Measurements from ENCODE around the gene IFNA17. TPM values are rescaled to one million over a fixed set of nuclear protein-coding genes. Genes with fewer than 3 reads are reported as not detected.

IFNA17 gene
- total RNA-seq, result not detected
- polyA plus RNA-seq, result not detected
- not detected for total RNA-seq

DNA sequence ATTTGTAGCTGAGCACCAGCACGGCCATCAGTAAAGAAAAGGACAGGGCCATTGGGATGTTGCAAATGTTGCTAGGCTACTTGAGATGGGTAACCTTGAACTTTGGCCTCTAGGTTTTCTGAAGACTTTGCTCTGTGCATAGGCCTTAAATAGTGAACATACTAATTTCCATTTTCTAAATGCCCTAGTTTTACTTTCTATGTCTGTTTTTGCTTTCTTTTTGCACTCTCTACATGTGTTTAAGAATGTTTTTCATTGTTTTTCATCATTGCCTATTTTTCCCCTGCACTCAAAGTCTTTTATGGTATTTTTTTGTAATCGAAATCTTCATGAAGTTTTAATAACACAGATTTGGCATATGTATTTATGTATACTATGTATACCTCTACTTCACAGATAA, at the start of gene IFNA17:
TSS of gene IFNA17 (minus strand) at position 101 of the 400 bp plus-strand sequence. CDS start at position 52, 49 bp downstream.
- no peaks in the 10 kb centered on the region for H3K36me3 Mint-ChIP-seq
- ChIA-PET POLR2A (no interaction called here), CTCF (interaction anchor here (0.7 kb wide), 1 partner anchor 97 kb away, joined by 4 read pairs; no protein-coding TSS in a partner anchor)
- Histone ChIP-seq H3K36me3 (ENCODE audit: control insufficient read depth in 2 of 3, insufficient read depth in 3 of 3, low read length in 3 of 3) (no peaks in the 10 kb centered on the region), H3K27ac (ENCODE audit: low read depth, low read length) (no peak within 1 kb of the TSS), H3K4me3 (ENCODE audit: low read length) (no peak within 1 kb of the TSS), H3K27me3 (ENCODE audit: control insufficient read depth in 2 of 2, insufficient read depth in 2 of 2, low read length in 2 of 2) (no peaks in the 10 kb centered on the region), H3K4me1 (ENCODE audit: control insufficient read depth in 2 of 2, insufficient read depth in 2 of 2, low read length in 2 of 2) (no peaks in the 10 kb centered on the region), H3K9me3 (ENCODE audit: control insufficient read depth in 2 of 3, low read length in 3 of 3) (no peaks in the 10 kb centered on the region)
- DNase-seq, result no peak
- H3K4me1 Mint-ChIP-seq, result no peaks in the 10 kb centered on the region
- H3K9me3 Mint-ChIP-seq, result no peaks in the 10 kb centered on the region
- intact Hi-C loops (cut with micrococcal nuclease), result no loop called here
- H3K27ac Mint-ChIP-seq, result no peak within 1 kb of the TSS
- no peak for ATAC-seq
- peaks cover 0 to 21% (median 11%) of the 10 kb centered on the region in 5 donors for H3K27me3 Mint-ChIP-seq
- H3K4me3 Mint-ChIP-seq, result no peak within 1 kb of the TSS

DNA sequence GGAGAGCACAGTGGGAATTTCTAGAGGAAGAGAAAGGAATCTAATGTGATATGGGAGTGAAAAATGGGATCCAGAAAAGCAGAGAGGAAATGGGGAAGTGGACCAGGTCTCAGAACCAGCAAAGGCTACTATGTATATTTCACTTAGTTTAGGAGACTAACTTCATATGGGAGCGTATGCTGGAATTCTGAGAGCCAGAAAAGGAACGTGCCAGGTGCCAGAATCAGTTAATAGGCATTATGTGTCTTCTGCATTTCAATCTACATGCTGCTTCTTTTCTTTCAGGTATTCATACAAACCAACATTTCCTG, 40.3 kb upstream of the IFNA17 start:
- H3K27me3 ChIP-seq (ENCODE audit: control insufficient read depth in 2 of 2, insufficient read depth in 2 of 2, low read length in 2 of 2), result no peaks in the 10 kb centered on the region
- CTCF ChIA-PET, result no interaction called here
- DNase-seq (no peak), ATAC-seq (no peak)
- Mint-ChIP-seq H3K4me3 (no peak overlapping the region), H3K9me3 (peaks cover 0 to 12% (median 0%) of the 10 kb centered on the region in 11 donors), H3K4me1 (peaks cover 0 to 4% (median 0%) of the 10 kb centered on the region in 7 donors), H3K27me3 (peaks cover 3 to 43% (median 23%) of the 10 kb centered on the region in 5 donors), H3K36me3 (no peaks in the 10 kb centered on the region), H3K27ac (no peak overlapping the region)
- no peak overlapping the region for H3K4me3 ChIP-seq (ENCODE audit: low read length)
- intact Hi-C loops (cut with micrococcal nuclease), result no loop called here
- H3K4me1 ChIP-seq (ENCODE audit: control insufficient read depth in 2 of 2, insufficient read depth in 2 of 2, low read length in 2 of 2), result no peaks in the 10 kb centered on the region
- no peaks in the 10 kb centered on the region for H3K9me3 ChIP-seq (ENCODE audit: control insufficient read depth in 2 of 3, low read length in 3 of 3)
- H3K36me3 ChIP-seq (ENCODE audit: control insufficient read depth in 2 of 3, insufficient read depth in 3 of 3, low read length in 3 of 3), result no peaks in the 10 kb centered on the region
- POLR2A ChIA-PET, result no interaction called here
- H3K27ac ChIP-seq (ENCODE audit: low read depth, low read length), result no peak overlapping the region

DNA sequence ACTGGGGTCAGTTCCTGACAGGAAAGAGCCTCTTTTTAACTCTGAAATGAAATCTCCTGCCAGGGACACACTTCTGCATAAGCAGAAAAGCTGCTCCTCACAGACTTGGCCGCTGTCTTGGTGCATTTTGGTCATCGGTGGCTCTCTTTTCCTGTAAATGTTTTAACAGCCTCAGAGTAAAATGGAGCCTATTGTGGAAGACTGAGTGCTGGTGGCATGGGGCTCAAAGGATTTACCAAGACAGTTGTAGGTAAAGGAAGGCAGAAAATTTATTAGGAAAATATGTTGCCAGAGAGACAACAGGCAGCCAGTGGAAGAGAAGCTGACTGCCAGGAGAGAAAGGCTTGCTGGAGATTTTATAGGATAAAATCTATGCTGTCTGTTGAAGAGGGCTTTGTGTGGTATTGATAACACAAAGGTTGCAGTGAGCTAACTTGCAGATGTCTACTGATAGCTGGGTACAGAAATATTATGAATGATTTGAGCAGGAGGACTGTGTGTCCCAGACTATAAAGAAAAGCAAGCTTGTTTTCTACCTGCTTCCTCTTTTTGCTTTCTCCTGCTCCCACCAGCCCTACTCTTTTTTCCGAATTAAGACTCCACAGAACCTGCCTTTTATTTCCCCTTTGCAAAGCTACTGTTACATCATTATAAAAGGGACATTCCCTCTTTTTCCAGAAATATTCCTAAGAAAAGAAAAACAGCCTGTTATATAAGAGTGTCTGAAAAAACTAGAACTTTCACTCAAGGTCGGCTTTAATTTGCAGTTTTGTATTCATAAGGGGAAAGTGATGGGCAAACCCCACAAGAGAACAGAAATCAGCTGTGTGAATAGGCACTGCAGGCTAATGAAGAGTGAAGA, 39.7 kb upstream of the IFNA17 start:
- Histone ChIP-seq H3K27ac (ENCODE audit: low read depth, low read length) (no peak overlapping the region), H3K27me3 (ENCODE audit: control insufficient read depth in 2 of 2, insufficient read depth in 2 of 2, low read length in 2 of 2) (no peaks in the 10 kb centered on the region), H3K36me3 (ENCODE audit: control insufficient read depth in 2 of 3, insufficient read depth in 3 of 3, low read length in 3 of 3) (no peaks in the 10 kb centered on the region), H3K4me1 (ENCODE audit: control insufficient read depth in 2 of 2, insufficient read depth in 2 of 2, low read length in 2 of 2) (no peaks in the 10 kb centered on the region), H3K4me3 (ENCODE audit: low read length) (no peak overlapping the region), H3K9me3 (ENCODE audit: control insufficient read depth in 2 of 3, low read length in 3 of 3) (no peaks in the 10 kb centered on the region)
- no peak overlapping the region for H3K27ac Mint-ChIP-seq
- H3K36me3 Mint-ChIP-seq, result no peaks in the 10 kb centered on the region
- no peak overlapping the region for H3K4me3 Mint-ChIP-seq
- H3K27me3 Mint-ChIP-seq, result peaks cover 0 to 43% (median 18%) of the 10 kb centered on the region in 5 donors
- DNase-seq, result no peak
- intact Hi-C loops (cut with micrococcal nuclease), result no loop called here
- ATAC-seq, result no peak
- peaks cover 0 to 4% (median 0%) of the 10 kb centered on the region in 7 donors for H3K4me1 Mint-ChIP-seq
- H3K9me3 Mint-ChIP-seq, result peaks cover 0 to 8% (median 0%) of the 10 kb centered on the region in 11 donors
- CTCF ChIA-PET, result no interaction called here
- POLR2A ChIA-PET, result no interaction called here

DNA sequence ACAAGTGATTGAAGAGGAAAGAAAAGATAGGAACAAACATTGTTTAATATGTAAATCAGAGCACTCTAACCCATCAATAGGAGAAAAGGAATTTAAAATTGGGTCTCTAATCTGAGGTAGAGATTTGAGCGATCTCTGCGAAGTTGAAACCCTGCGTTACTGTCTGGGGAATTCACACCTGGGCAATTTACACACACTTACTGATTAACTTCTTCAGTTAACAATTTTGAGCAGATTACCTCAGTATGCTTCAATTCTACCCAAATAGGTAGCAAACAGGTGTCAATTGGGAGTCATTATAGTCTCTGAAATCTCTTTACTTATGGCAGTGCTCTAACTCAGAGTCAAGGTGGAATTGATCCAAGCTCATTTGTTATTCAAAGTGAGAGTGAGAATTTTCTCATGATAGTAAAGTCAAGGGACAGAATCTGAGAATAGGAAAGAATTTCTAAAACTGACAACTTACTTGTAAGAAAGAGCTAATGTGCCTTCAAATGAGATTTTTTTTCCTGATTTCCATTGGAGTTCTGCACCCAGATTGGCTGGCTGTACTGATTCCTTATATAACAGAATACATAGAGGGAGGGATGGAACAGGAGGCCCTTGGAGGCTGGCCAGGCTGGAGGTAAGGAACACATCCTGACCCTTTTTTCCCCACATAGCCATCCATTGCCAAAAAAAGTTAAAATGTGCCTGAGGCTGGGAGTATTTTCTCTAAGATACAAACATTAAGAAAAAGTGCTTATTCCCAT, 38.9 kb upstream of the IFNA17 start:
- POLR2A ChIA-PET, result no interaction called here
- H3K27ac Mint-ChIP-seq, result no peak overlapping the region

DNA sequence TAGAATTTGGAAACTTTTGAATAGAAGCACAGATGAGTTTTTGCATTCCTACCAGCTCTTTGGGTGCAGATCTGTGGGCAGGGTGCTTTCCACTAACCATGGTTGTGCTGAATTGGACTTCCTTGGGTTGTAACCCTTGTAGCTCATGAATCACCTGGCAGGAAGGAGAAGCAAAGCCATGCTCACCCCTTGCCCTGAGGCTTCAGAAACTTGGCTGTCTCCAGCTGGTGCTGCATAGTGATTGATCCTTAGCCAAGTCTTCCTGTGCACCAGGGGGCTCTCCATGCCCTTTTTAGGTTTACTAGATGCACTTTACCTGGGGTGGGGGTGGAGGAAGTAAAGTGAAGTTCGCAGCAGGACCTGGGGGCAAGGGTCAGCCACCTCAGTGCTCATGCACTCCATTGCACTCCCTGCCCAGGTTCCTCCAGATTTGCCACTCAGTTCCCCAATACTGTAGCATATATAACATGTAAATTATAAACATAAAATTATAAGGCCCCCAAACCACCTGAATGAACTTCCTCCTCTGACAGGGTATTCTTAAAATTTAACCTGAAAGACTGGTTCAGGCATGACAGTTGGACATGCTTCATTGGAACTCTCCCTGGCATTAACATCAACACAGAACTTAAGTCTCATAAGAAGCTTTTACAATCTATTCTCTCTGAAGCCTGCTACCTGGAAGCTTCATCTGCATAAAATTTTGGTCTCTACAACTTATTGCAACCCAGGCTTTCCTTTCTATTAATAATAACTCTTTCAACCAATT, 37.6 kb upstream of the IFNA17 start:
- H3K36me3 ChIP-seq (ENCODE audit: control insufficient read depth in 2 of 3, insufficient read depth in 3 of 3, low read length in 3 of 3), result no peaks in the 10 kb centered on the region
- H3K4me3 ChIP-seq (ENCODE audit: low read length), result no peak overlapping the region
- no peaks in the 10 kb centered on the region for H3K27me3 ChIP-seq (ENCODE audit: control insufficient read depth in 2 of 2, insufficient read depth in 2 of 2, low read length in 2 of 2)
- ATAC-seq (no peak), DNase-seq (no peak)
- peaks cover 0 to 3% (median 0%) of the 10 kb centered on the region in 11 donors for H3K9me3 Mint-ChIP-seq
- H3K27me3 Mint-ChIP-seq, result peaks cover 0 to 43% (median 7%) of the 10 kb centered on the region in 5 donors
- no peaks in the 10 kb centered on the region for H3K36me3 Mint-ChIP-seq
- no peaks in the 10 kb centered on the region for H3K9me3 ChIP-seq (ENCODE audit: control insufficient read depth in 2 of 3, low read length in 3 of 3)
- no peaks in the 10 kb centered on the region for H3K4me1 ChIP-seq (ENCODE audit: control insufficient read depth in 2 of 2, insufficient read depth in 2 of 2, low read length in 2 of 2)
- intact Hi-C loops (cut with micrococcal nuclease), result no loop called here
- H3K4me3 Mint-ChIP-seq, result no peak overlapping the region
- POLR2A ChIA-PET, result no interaction called here
- no peak overlapping the region for H3K27ac Mint-ChIP-seq
- peaks cover 0 to 4% (median 0%) of the 10 kb centered on the region in 7 donors for H3K4me1 Mint-ChIP-seq
- CTCF ChIA-PET, result interaction anchor here (0.5 to 1.2 kb wide), 2 partner anchors 30 to 200 kb away, joined by 3 to 4 read pairs; no protein-coding TSS in a partner anchor
- H3K27ac ChIP-seq (ENCODE audit: low read depth, low read length), result no peak overlapping the region

More for the DNA sequence above, 38.9 kb upstream of the IFNA17 start:
- intact Hi-C loops (cut with micrococcal nuclease), result no loop called here
- H3K4me1 Mint-ChIP-seq, result peaks cover 0 to 4% (median 0%) of the 10 kb centered on the region in 7 donors
- H3K36me3 Mint-ChIP-seq, result no peaks in the 10 kb centered on the region
- H3K4me3 Mint-ChIP-seq, result no peak overlapping the region
- Histone ChIP-seq H3K27ac (ENCODE audit: low read depth, low read length) (no peak overlapping the region), H3K9me3 (ENCODE audit: control insufficient read depth in 2 of 3, low read length in 3 of 3) (no peaks in the 10 kb centered on the region), H3K4me3 (ENCODE audit: low read length) (no peak overlapping the region), H3K36me3 (ENCODE audit: control insufficient read depth in 2 of 3, insufficient read depth in 3 of 3, low read length in 3 of 3) (no peaks in the 10 kb centered on the region), H3K27me3 (ENCODE audit: control insufficient read depth in 2 of 2, insufficient read depth in 2 of 2, low read length in 2 of 2) (no peaks in the 10 kb centered on the region), H3K4me1 (ENCODE audit: control insufficient read depth in 2 of 2, insufficient read depth in 2 of 2, low read length in 2 of 2) (no peaks in the 10 kb centered on the region)
- peaks cover 0 to 43% (median 17%) of the 10 kb centered on the region in 5 donors for H3K27me3 Mint-ChIP-seq
- CTCF ChIA-PET, result no interaction called here
- ATAC-seq (no peak), DNase-seq (no peak)
- peaks cover 0 to 7% (median 0%) of the 10 kb centered on the region in 11 donors for H3K9me3 Mint-ChIP-seq

DNA sequence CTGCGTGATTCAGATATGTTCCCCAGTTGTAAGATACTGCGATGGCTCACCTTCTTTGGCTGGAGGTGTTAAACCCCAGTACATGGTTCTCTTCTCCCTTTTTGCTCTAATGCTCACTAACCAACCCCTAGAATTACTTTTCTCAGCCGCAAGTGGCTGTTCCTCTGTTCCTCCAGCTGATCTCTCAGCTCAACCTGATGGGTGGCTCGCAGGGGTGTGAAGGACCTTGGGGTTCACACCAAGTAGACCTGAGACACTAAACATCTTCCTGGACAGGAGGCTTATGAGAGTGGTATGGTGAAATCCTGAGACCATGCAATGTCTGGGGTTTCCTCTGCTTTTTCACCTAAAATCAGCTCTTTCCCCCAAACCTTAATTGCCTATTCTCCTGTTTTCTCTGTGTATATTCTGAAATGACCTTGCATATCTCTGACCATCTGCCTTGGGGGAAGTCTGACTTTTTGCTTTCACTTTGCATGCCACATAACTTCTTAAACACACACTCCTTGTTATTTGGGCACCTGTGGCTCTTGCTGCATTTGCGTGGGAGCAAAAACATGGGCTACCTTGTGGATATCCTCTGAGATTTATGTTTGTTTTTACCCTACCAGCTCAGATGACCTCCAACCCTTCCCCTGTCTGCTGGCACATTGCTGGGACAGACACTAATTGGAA, 27.7 kb upstream of the IFNA17 start:
- no peak overlapping the region for H3K4me3 ChIP-seq (ENCODE audit: low read length)
- Mint-ChIP-seq H3K36me3 (no peaks in the 10 kb centered on the region), H3K27ac (no peak overlapping the region), H3K27me3 (peaks cover 0 to 54% (median 7%) of the 10 kb centered on the region in 5 donors), H3K4me3 (no peak overlapping the region), H3K9me3 (peaks cover 0 to 2% (median 0%) of the 10 kb centered on the region in 11 donors), H3K4me1 (peaks cover 4 to 14% (median 6%) of the 10 kb centered on the region in 7 donors)
- DNase-seq, result no peak
- no peak for ATAC-seq
- no peaks in the 10 kb centered on the region for H3K9me3 ChIP-seq (ENCODE audit: control insufficient read depth in 2 of 3, low read length in 3 of 3)
- H3K4me1 ChIP-seq (ENCODE audit: control insufficient read depth in 2 of 2, insufficient read depth in 2 of 2, low read length in 2 of 2), result peaks cover 0 to 3% of the 10 kb centered on the region in 2 donors
- no peak overlapping the region for H3K27ac ChIP-seq (ENCODE audit: low read depth, low read length)
- H3K27me3 ChIP-seq (ENCODE audit: control insufficient read depth in 2 of 2, insufficient read depth in 2 of 2, low read length in 2 of 2), result no peaks in the 10 kb centered on the region
- ChIA-PET CTCF (no interaction called here), POLR2A (interaction anchor here (0.6 kb wide), 1 partner anchor 596 kb away, joined by 3 read pairs; no protein-coding TSS in a partner anchor)
- no peaks in the 10 kb centered on the region for H3K36me3 ChIP-seq (ENCODE audit: control insufficient read depth in 2 of 3, insufficient read depth in 3 of 3, low read length in 3 of 3)
- intact Hi-C loops (cut with micrococcal nuclease), result loop anchor here in 1 of 2 donors (1.0 kb wide), 1 partner anchor 63 kb away; no protein-coding TSS in a partner anchor
